Skeletal muscle tissue (tissue), 4 donors: Measurements from ENCODE around the gene MYL5. TPM values are rescaled to one million over a fixed set of nuclear protein-coding genes. Genes with fewer than 3 reads are reported as not detected.
"Not testable (repeated sequence)": the region's sequence is repeated elsewhere in the genome, so short reads cannot be mapped to it uniquely, and the experiment has no call there.

ENCODE experiments used
- H3K27ac ChIP-seq: one replicate; pipeline ENCODE4 v1.7.0; 2013; ENCODE audit warnings: mild to moderate bottlenecking, low read depth, low read length, inconsistent platforms
- H3K27me3 ChIP-seq, 3 donors: one replicate each; pipeline ENCODE4 v1.7.0; 2013; ENCODE audit warnings: low read length in 3 of 3; ENCODE audit not compliant: control insufficient read depth in 3 of 3, insufficient read depth in 3 of 3
- H3K36me3 ChIP-seq, 3 donors: one replicate each; pipeline ENCODE4 v1.7.0; 2013; ENCODE audit warnings: low read length in 3 of 3; ENCODE audit not compliant: control insufficient read depth in 3 of 3, insufficient read depth in 3 of 3
- H3K4me1 ChIP-seq, 3 donors: one replicate each; pipeline ENCODE4 v1.7.0; 2013; ENCODE audit warnings: low read length in 3 of 3, mild to moderate bottlenecking in 3 of 3; ENCODE audit not compliant: control insufficient read depth in 3 of 3, insufficient read depth in 3 of 3
- H3K4me3 ChIP-seq, 3 donors: one replicate each; pipeline ENCODE4 v1.7.0; 2013; ENCODE audit warnings: low read length in 3 of 3
- H3K9ac ChIP-seq, 3 donors: one replicate each; pipeline ENCODE4 v1.7.0; 2013; ENCODE audit warnings: low read length in 3 of 3, mild to moderate bottlenecking in 3 of 3, moderate library complexity in 2 of 3, low read depth in 1 of 3
- H3K9me3 ChIP-seq, 3 donors: one replicate each; pipeline ENCODE4 v1.7.0; 2013; ENCODE audit warnings: low read length in 3 of 3; ENCODE audit not compliant: control insufficient read depth in 3 of 3
- total RNA-seq: library from RNA; depleted of rRNA; stranded (reverse); fragments of >200 nt; gene quantifications from one replicate; pipeline ENCODE4 v1.2.3, GENCODE V29; 2014
- donor health status: Osteomylitis.

Gene MYL5
- total RNA-seq, 1 donor from 2014 or later, result 978 TPM

GRCh38 chr4:663438-664428, 10.6 kb upstream of the MYL5 start:
- Histone ChIP-seq H3K27ac (no peak overlapping the region), H3K9ac (peak overlapping the region in 1 of 3 donors; percentile 57), H3K4me3 (peak overlapping the region; percentile 52 to 62 (median 52)), H3K27me3 (peaks cover 41 to 67% (median 44%) of the 10 kb centered on the region in 3 donors), H3K36me3 (no peaks in the 10 kb centered on the region), H3K9me3 (no peaks in the 10 kb centered on the region), H3K4me1 (no peaks in the 10 kb centered on the region)

GRCh38 chr4:664713-665231, 9.6 kb upstream of the MYL5 start:
- Histone ChIP-seq H3K4me1 (no peaks in the 10 kb centered on the region), H3K9ac (no peak overlapping the region), H3K4me3 (no peak overlapping the region), H3K9me3 (no peaks in the 10 kb centered on the region), H3K36me3 (no peaks in the 10 kb centered on the region), H3K27me3 (peaks cover 41 to 67% (median 44%) of the 10 kb centered on the region in 3 donors), H3K27ac (no peak overlapping the region)

- H3K4me1 ChIP-seq, result no peaks in the 10 kb centered on the region
- H3K27ac ChIP-seq, result no peak overlapping the region
- H3K4me3 ChIP-seq, result no peak overlapping the region
- no peaks in the 10 kb centered on the region for H3K9me3 ChIP-seq
- peaks cover 0 to under 1% (median 0%) of the 10 kb centered on the region in 3 donors for H3K36me3 ChIP-seq
- no peak overlapping the region for H3K9ac ChIP-seq
- H3K27me3 ChIP-seq, result peaks cover 40 to 61% (median 44%) of the 10 kb centered on the region in 3 donors
These were observed 9.0 kb upstream of the MYL5 start for GRCh38 chr4:665381-665750.

GRCh38 chr4:665751-666435, 8.4 kb upstream of the MYL5 start:
- Histone ChIP-seq H3K4me3 (no peak overlapping the region), H3K27ac (no peak overlapping the region), H3K36me3 (peaks cover 1 to 4% (median 2%) of the 10 kb centered on the region in 3 donors), H3K4me1 (no peaks in the 10 kb centered on the region), H3K27me3 (peaks cover 38 to 61% (median 44%) of the 10 kb centered on the region in 3 donors), H3K9ac (no peak overlapping the region), H3K9me3 (no peaks in the 10 kb centered on the region)

GRCh38 chr4:666436-666810, 7.9 kb upstream of the MYL5 start:
- Histone ChIP-seq H3K4me3 (no peak overlapping the region), H3K4me1 (no peaks in the 10 kb centered on the region), H3K9me3 (no peaks in the 10 kb centered on the region), H3K9ac (no peak overlapping the region), H3K27me3 (peaks cover 38 to 58% (median 41%) of the 10 kb centered on the region in 3 donors), H3K27ac (no peak overlapping the region), H3K36me3 (peaks cover 5 to 8% (median 6%) of the 10 kb centered on the region in 3 donors)

- Histone ChIP-seq H3K4me1 (no peaks in the 10 kb centered on the region), H3K4me3 (no peak overlapping the region), H3K27ac (no peak overlapping the region), H3K36me3 (peaks cover 10 to 14% (median 11%) of the 10 kb centered on the region in 3 donors), H3K9ac (no peak overlapping the region), H3K9me3 (no peaks in the 10 kb centered on the region), H3K27me3 (peaks cover 34 to 55% (median 41%) of the 10 kb centered on the region in 3 donors)
These were observed 7.4 kb upstream of the MYL5 start for GRCh38 chr4:666822-667544.

- H3K4me1 ChIP-seq, result no peaks in the 10 kb centered on the region
- no peak overlapping the region for H3K27ac ChIP-seq
- no peaks in the 10 kb centered on the region for H3K9me3 ChIP-seq
- H3K9ac ChIP-seq, result no peak overlapping the region
- no peak overlapping the region for H3K4me3 ChIP-seq
- H3K27me3 ChIP-seq, result peaks cover 34 to 49% (median 37%) of the 10 kb centered on the region in 3 donors
- peaks cover 15 to 18% (median 17%) of the 10 kb centered on the region in 3 donors for H3K36me3 ChIP-seq
These were observed 6.8 kb upstream of the MYL5 start for GRCh38 chr4:667545-667925.

- not testable (repeated sequence) for H3K9me3 ChIP-seq, H3K9ac ChIP-seq, H3K4me1 ChIP-seq, H3K27ac ChIP-seq, H3K4me3 ChIP-seq
- Histone ChIP-seq H3K27me3 (peaks cover 28 to 42% (median 34%) of the 10 kb centered on the region in 3 donors), H3K36me3 (peaks cover 18 to 22% (median 19%) of the 10 kb centered on the region in 3 donors)
These were observed 6.1 kb upstream of the MYL5 start for GRCh38 chr4:668219-668618.

GRCh38 chr4:669806-670559, 4.4 kb upstream of the MYL5 start:
- H3K4me1 ChIP-seq, result peaks cover 8 to 11% (median 10%) of the 10 kb centered on the region in 3 donors
- H3K27ac ChIP-seq, H3K9me3 ChIP-seq, H3K4me3 ChIP-seq, H3K9ac ChIP-seq: not testable (repeated sequence)
- H3K36me3 ChIP-seq, result peaks cover 18 to 22% (median 19%) of the 10 kb centered on the region in 3 donors
- H3K27me3 ChIP-seq, result peaks cover 12 to 26% (median 23%) of the 10 kb centered on the region in 3 donors
